Adipocyte (in vitro differentiated cells): Measurements from ENCODE around the gene BCL10.

Source experiments
- DNase-seq: peaks from one replicate; pipeline ENCODE4 v3.0.0-alpha.2; 2015; ENCODE audit warnings: low read depth
- H3K27me3 ChIP-seq: replicated peaks from 2 replicates; pipeline ENCODE4 v1.7.0; 2013; ENCODE audit warnings: mild to moderate bottlenecking, low read length, moderate library complexity; ENCODE audit not compliant: control insufficient read depth, insufficient read depth
- H3K36me3 ChIP-seq: 2 replicates; pipeline ENCODE4 v1.7.0; 2013; ENCODE audit warnings: low read length, mild to moderate bottlenecking, moderate library complexity; ENCODE audit not compliant: control insufficient read depth, insufficient read depth, severe bottlenecking
- H3K4me1 ChIP-seq: 2 replicates; pipeline ENCODE4 v1.7.0; 2013; ENCODE audit warnings: mild to moderate bottlenecking, low read length, moderate library complexity; ENCODE audit not compliant: control insufficient read depth, insufficient read depth
- H3K4me3 ChIP-seq: 2 replicates; pipeline ENCODE4 v1.7.0; 2013; ENCODE audit warnings: mild to moderate bottlenecking, low read length, moderate library complexity
- H3K9ac ChIP-seq: 2 replicates; pipeline ENCODE4 v1.7.0; 2013; ENCODE audit warnings: mild to moderate bottlenecking, low read length, moderate library complexity
- H3K9me3 ChIP-seq: 2 replicates; pipeline ENCODE4 v1.7.0; 2013; ENCODE audit warnings: mild to moderate bottlenecking, low read length, moderate library complexity; ENCODE audit not compliant: control insufficient read depth

Gene BCL10

DNA sequence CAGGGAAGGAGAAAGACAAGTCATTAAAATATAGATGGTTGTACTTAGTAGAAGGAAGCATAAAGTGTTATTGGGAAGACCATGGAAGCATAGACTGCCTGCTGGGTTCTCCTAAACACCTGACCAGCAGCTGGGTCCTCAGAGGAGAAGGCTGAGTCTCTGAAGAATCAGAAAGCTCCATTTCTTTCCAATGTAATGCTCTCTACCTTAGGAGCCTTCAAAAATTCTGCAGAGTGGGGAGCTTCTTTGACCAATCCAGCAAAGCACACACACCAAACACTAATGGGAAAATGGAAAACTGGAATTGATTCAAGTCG, 21.1 kb upstream of the BCL10 start:
- Histone ChIP-seq H3K36me3 (no peaks in the 10 kb centered on the region), H3K9me3 (no peaks in the 10 kb centered on the region), H3K4me3 (peak overlapping the region; percentile 24), H3K4me1 (peaks cover 13% of the 10 kb centered on the region), H3K9ac (no peak overlapping the region), H3K27me3 (no peaks in the 10 kb centered on the region)
- DNase-seq = no peak

GRCh38 chr1:85296980-85297379, 20.5 kb upstream of the BCL10 start:
- peaks cover 13% of the 10 kb centered on the region for H3K4me1 ChIP-seq
- H3K27me3 ChIP-seq = no peaks in the 10 kb centered on the region
- H3K36me3 ChIP-seq = no peaks in the 10 kb centered on the region
- H3K9me3 ChIP-seq = no peaks in the 10 kb centered on the region
- H3K9ac ChIP-seq = no peak overlapping the region
- DNase-seq = peak; percentile 54
- no peak overlapping the region for H3K4me3 ChIP-seq

DNA sequence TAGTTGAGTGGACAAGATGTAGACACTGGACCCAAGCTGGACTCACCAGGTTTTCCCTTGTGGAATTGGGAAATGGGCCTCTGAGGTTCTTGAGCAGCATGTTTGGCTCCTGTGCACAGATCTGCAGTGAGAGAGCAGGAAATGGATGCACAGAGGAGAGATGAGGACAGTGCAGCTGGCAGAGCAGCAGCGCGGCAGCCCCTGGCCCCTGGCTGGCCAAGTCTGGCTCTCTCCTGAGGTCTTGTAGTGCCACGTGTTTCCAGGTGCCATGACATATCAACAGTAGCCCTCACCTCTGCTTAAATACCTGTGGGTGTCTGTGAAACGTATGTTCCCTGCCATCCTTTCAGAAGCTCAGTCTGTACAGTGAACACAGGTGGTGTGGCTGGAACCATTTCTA, 19.2 kb upstream of the BCL10 start:
- Histone ChIP-seq H3K9ac (no peak overlapping the region), H3K4me3 (no peak overlapping the region), H3K4me1 (peaks cover 16% of the 10 kb centered on the region), H3K27me3 (no peaks in the 10 kb centered on the region), H3K36me3 (no peaks in the 10 kb centered on the region), H3K9me3 (no peaks in the 10 kb centered on the region)
- DNase-seq = no peak

DNA sequence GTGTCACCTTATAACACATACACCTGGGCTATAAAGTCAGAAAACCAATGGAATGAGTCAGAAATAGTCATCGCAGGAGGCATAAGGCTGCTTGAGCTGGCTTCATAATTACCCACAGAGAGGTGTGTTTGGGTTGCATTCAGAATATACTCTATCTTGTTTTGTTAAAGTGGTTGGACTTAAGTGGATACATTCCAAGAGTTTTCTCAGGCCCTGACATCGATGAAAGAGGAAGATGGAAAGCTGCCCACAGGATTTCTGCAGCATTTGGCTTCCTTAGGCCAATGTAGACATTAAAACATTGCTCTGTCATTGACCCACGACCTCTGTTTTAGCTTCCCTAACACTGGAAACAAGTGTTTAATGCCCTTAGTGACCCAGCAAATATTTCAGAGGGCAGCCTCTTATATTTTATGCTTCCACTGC, 18.6 kb upstream of the BCL10 start:
- H3K4me1 ChIP-seq = peaks cover 22% of the 10 kb centered on the region

GRCh38 chr1:85290826-85291225, 14.4 kb upstream of the BCL10 start:
- Histone ChIP-seq H3K36me3 (no peaks in the 10 kb centered on the region), H3K4me3 (no peak overlapping the region), H3K9ac (no peak overlapping the region), H3K9me3 (no peaks in the 10 kb centered on the region), H3K4me1 (peaks cover 14% of the 10 kb centered on the region), H3K27me3 (no peaks in the 10 kb centered on the region)
- no peak for DNase-seq

More for the DNA sequence above, 18.6 kb upstream of the BCL10 start:
- peak; percentile 36 for DNase-seq
- Histone ChIP-seq H3K27me3 (no peaks in the 10 kb centered on the region), H3K9me3 (no peaks in the 10 kb centered on the region), H3K4me3 (no peak overlapping the region), H3K36me3 (no peaks in the 10 kb centered on the region), H3K9ac (no peak overlapping the region)

GRCh38 chr1:85289848-85290335, 13.5 kb upstream of the BCL10 start:
- H3K9me3 ChIP-seq = no peaks in the 10 kb centered on the region
- peaks cover 14% of the 10 kb centered on the region for H3K4me1 ChIP-seq
- H3K9ac ChIP-seq = no peak overlapping the region
- H3K36me3 ChIP-seq = no peaks in the 10 kb centered on the region
- H3K27me3 ChIP-seq = no peaks in the 10 kb centered on the region
- no peak overlapping the region for H3K4me3 ChIP-seq
- DNase-seq = no peak

GRCh38 chr1:85289207-85289847, 12.9 kb upstream of the BCL10 start:
- Histone ChIP-seq H3K4me3 (no peak overlapping the region), H3K9me3 (no peaks in the 10 kb centered on the region), H3K9ac (no peak overlapping the region), H3K4me1 (peaks cover 14% of the 10 kb centered on the region), H3K27me3 (no peaks in the 10 kb centered on the region), H3K36me3 (no peaks in the 10 kb centered on the region)
- DNase-seq = peak; percentile 76

- no peak for DNase-seq
- Histone ChIP-seq H3K9ac (no peak overlapping the region), H3K4me3 (no peak overlapping the region), H3K4me1 (peaks cover 4% of the 10 kb centered on the region), H3K9me3 (no peaks in the 10 kb centered on the region), H3K27me3 (no peaks in the 10 kb centered on the region), H3K36me3 (no peaks in the 10 kb centered on the region)
Measured at GRCh38 chr1:85284202-85284601, 7.8 kb upstream of the BCL10 start.

DNA sequence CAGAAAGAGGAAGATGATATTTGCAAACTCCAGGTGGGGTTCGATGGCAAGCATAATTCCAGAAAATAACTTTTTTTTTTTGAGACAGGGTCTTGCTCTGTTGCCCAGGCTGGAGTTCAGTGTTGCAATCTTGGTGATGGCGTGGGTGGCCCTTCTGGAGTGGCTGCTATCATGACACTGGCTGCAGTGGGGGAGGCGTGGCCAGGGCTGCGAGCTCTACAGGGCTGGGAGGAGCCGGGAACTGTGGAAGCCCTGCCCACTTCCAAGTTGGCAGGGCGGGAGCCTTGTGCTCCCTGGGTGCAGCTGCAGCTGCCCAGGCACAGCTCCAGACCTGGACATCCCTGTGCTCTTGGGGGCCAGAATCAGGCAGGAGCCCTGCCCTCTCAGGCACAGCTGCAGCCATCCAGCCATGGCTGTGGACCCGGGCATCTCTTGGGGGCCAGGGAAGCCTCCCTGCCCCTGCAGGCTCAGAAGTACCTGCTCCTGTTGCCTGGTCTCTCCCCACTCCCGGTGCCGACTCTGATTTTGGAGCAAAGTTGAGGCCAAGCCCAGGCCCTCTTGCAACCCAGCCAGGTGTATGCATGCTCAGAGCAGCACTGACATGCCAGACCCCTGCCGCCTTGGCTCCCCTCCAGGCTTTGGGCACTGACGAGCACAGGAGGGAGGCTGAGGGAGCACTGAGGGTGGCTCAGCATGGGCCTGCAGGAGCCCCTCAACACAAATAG, 7.2 kb upstream of the BCL10 start:
- no peaks in the 10 kb centered on the region for H3K27me3 ChIP-seq
- DNase-seq = no peak
- peaks cover 8% of the 10 kb centered on the region for H3K4me1 ChIP-seq
- no peaks in the 10 kb centered on the region for H3K9me3 ChIP-seq
- H3K4me3 ChIP-seq = no peak overlapping the region
- H3K9ac ChIP-seq = no peak overlapping the region
- H3K36me3 ChIP-seq = no peaks in the 10 kb centered on the region

DNA sequence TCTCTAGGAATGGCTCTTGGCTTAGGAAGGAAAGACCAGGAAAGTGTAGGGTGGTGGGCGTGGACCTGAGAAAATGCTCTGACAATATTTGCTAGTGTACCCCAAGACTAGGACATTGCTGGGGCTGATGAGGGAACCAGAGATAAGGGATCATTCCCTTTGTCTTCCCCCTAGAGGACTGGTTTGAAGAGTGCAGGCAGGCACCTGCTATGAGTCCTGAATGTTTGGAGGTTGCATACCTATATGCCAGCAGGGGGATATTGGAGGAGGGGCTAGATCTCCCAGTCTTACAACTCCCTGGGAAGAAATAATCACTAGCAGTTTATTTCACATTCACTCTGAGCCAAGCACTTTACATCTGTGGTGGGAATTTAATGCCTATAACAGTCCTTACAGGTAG, 6.0 kb upstream of the BCL10 start:
- H3K9ac ChIP-seq = no peak overlapping the region
- no peaks in the 10 kb centered on the region for H3K36me3 ChIP-seq
- H3K4me3 ChIP-seq = no peak overlapping the region
- H3K27me3 ChIP-seq = no peaks in the 10 kb centered on the region
- no peaks in the 10 kb centered on the region for H3K9me3 ChIP-seq
- no peak for DNase-seq
- peaks cover 10% of the 10 kb centered on the region for H3K4me1 ChIP-seq

- Histone ChIP-seq H3K4me1 (peaks cover 13% of the 10 kb centered on the region), H3K9me3 (no peaks in the 10 kb centered on the region), H3K27me3 (no peaks in the 10 kb centered on the region), H3K9ac (no peak overlapping the region), H3K36me3 (no peaks in the 10 kb centered on the region), H3K4me3 (no peak overlapping the region)
- no peak for DNase-seq
Measured at GRCh38 chr1:85280636-85281035, 4.2 kb upstream of the BCL10 start.
